HG02840 (cell line): ENCODE data around the gene GRB10.

Experiments
- ATAC-seq: cut with Tn5 transposase; IDR thresholded peaks from one replicate; pipeline ENCODE4 v1.9.1; 2021; ENCODE audit warnings: mild to moderate bottlenecking, moderate library complexity, moderate number of reproducible peaks; ENCODE audit not compliant: unreplicated experiment, low FRiP score

The GRB10 gene

GRCh38 chr7:50805447-50806125 is 22.9 kb upstream of the GRB10 start:
- ATAC-seq, result no peak

DNA sequence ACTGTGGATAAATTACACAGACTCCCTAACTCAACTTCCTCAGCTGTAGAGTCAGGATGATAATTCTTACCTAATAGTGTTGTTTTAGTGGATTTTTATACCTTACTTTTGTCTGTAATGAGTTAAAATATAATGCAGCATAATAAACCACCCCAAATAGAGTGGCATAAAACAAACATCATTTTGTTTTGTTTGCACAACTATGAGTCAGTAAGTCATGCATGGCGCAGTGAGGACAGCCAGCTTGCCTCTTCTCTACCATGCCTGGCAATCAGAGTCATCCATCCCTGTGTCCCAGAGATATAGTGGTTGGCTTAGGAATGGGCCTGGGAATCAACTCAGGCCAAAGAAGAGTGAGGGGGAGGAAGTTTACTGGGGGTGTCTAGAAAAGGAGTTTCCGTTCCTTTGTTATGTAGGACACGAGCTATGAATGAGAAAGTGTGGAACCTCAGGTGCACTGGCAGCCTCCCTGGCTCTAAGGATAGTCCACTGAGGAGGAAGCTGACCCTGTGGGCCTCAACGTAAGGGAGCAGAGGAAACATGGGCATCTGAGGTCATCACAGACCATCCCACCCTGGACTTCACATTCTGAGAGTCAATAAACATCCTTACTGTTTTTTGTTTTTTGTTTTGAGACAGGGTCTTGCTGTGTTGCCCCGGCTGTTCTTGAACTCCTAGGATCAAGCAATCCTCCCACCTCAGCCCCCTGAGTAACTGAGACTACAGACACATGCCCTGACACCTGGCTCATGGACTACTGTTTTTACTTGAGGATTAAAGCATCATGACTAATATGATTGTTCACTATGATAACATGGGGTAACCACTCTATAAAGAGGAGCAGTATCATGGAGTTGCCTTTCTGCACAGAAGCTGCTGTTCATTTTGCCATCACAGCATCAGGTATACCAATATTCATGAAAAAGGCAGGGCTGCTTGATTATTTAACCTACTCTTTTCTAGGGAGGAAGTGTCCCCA is 21.0 kb upstream of the GRB10 start:
- no peak for ATAC-seq

DNA sequence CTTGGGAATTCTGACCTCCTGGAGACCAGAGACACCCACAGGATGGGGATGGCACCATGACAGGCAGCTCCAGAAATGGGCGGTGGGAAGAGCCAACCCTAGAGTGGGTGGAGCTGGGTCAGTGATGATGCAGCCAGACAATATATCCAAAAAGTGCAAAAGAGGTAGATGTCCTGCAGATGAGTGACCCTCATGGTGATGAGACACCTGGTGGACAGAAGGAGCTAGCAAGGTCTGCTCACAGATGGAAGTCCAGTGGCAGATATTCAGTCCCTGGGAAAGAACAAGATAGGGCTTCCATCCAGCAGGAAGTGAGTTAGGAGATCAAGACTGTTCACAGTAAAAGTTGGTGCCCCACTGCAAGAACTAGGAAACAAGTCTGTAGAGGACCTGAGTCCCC is 19.2 kb upstream of the GRB10 start:
- no peak for ATAC-seq

- no peak for ATAC-seq
Measured at GRCh38 chr7:50799873-50800272, 17.2 kb upstream of the GRB10 start.

GRCh38 chr7:50798126-50798525 is 15.4 kb upstream of the GRB10 start:
- no peak for ATAC-seq

DNA sequence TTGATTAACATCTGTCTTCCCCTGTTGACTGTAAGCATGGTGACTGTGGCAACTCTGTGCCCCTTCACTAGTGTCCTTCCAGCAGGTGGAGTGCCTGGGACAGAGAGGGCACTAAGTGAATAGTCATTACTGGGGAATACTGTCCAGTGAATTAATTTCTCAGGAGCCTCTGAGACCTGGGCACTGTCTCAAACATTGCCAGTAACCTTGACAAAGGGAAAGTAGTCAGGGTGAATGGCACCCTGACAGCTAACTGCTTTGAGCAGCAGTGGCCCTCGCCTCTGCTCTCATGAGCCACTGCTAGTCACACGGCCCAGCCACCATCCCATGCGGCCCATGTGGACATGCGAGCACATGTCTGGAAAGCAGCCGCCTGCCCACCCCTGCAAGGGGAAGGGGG is 13.1 kb upstream of the GRB10 start:
- ATAC-seq, result no peak

- no peak for ATAC-seq
Measured at GRCh38 chr7:50795253-50795652, 12.6 kb upstream of the GRB10 start.

- no peak for ATAC-seq
Measured at GRCh38 chr7:50793947-50794570, 11.4 kb upstream of the GRB10 start.

DNA sequence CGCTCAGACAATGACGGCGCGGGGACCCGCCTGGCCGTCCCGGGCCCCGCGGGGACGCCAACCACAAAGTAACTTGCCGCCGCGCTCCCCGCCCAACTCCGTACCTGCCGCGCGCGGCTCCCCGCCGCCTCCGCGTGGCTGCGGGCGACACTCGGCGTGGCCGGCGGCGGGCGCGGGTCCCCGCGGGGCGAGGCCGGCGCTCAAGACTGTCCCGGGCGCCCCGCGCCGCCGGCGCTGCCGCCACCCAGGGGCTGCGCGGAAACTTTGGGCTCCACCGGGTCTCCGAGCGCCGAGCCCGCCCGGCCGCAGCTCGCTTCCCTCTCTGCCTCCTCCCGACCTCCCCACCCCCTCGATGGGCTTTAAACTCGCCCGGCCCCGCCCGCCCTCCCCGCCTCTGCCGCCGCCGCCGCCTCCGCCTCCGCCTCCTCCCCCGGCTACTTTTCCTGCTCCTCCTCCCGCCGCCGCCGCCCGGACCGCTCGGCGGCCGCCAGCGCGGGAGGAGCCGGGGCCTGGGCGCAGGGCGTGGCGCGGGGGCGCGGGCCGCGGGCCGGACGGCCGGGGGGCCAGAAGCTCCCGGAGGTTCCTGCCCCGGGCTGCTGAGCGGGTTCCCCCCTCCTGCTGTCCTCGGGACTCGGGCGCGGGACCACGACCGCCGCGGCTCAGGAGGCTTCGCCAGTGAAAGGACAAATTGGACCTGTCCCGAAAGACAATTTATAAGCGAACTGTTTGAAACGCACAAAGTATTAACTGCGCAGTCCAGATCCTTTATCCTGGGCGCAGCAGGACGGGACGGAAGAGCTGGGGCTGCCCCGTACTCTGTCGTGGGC is 10.6 kb upstream of the GRB10 start:
- ATAC-seq, result no peak

DNA sequence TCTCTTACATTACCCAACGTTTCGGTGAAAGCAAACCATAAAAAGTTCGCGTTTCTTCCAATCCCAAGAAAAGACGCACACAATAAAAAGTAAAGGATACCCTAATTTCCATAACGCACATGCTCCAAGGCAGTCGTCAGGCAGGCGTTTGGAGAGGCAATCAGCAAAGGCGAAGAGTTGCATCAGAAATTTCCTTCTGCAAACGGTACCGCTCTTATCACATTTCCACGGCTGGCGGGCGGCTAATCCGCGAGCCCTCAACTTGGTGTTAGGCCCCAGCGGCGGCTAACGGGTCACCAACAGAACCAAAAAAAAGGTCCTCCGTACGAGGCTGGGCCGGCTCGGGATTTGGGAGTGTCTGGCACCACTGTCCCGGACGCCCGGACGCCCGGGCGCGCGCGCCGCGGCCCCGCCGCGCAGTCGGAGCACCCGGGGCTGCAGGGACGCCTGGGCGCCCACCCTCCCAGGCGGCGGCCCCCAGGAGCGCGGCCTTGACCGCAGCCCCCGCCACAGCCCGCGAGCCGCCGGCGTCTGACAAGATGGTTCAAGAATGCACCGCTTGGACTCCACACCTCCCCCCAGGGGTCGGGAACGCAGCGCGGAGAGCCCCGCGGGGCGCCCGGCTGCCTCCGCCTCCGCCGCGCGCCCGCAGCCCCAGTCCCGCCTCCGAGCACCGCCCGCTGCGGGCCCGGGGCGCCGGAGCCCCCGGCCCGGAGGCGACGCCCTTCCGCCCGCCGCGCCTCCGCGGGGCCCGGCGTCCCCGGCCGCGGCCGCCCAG is 9.8 kb upstream of the GRB10 start:
- ATAC-seq, result no peak

DNA sequence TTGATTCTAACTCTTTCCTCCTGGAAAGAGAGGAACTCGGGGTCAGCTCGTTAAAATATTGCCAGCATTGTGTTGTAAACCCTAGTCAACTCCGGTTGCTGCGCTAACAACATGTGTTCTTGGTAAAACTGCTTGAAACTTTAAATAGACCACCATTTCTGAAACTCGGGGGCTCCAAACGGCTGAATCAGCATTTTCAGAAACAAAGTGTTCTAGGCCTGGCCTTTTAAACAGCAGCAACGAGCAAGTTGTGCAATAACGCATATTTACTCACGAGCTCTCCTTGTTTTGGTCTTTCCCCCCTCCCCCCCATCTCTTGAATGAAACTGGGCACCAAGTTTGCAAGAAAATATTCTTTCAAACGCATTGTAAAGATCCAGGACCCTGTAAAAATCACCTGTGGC is 9.2 kb upstream of the GRB10 start:
- no peak for ATAC-seq

GRCh38 chr7:50791363-50791937 is 8.8 kb upstream of the GRB10 start:
- ATAC-seq, result no peak

GRCh38 chr7:50790381-50790780 is 7.7 kb upstream of the GRB10 start:
- ATAC-seq, result no peak

DNA sequence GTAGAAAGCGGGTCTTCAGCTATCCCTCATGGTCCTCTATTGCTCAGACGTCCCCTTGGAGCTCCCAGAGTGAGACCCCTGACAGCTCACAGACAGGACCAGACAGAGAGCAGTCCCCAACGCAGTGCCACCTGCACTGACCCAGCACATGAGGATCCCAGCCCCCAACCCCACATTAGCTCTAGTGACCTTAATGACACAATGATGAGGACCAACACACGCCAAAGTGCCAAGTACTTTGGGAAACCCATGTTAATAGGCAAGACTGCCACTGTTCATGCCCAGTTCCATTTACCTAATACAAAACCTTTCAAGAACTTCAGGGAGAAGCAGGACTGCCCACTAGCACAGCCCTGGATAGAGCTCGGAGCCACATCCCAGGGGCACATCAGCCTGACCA is 5.7 kb upstream of the GRB10 start:
- no peak for ATAC-seq

GRCh38 chr7:50787825-50788224 is 5.1 kb upstream of the GRB10 start:
- ATAC-seq, result no peak

DNA sequence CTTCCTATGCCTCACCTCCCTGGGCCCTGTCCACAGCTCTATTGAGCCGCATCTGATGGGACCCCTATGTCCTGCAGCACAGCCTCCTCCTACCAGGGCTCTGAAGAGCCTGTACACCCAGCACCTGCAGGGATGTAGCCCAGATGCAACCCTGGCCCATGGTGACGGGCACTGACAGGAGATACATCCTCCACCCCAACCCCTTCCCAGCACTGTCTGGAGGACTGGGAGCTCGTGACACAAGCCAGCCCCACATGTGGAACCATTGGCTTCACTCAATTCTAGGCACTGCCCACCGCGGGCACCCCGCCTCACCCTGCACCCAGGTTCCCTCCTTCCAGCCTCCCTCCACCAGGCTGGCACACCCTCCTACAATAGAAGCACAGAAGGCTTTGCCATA is 2.6 kb upstream of the GRB10 start:
- no peak for ATAC-seq

GRCh38 chr7:50783801-50784507 is 1.3 kb upstream of the GRB10 start:
- no peak for ATAC-seq

DNA sequence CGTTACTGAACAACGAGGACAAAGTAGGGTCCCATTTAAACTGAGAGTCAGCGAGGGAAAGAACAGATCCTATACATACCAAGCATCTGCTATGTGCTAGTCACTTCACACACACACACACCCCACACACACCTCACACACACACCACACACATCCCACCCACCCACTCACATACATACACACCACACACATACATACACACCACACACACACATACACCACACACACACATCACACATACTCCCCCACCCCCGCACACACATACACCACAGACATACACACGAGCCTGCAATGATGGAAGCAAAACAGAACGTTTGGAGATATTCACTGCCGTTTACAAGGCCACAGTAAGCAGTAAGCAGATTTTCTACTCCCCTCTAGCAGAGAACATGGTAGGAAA is 607 bp upstream of the GRB10 start:
- ATAC-seq, result no peak
